DOHH2 (cell line): ENCODE results near the gene FAM156B.
"Not testable (repeated sequence)": the region's sequence is repeated elsewhere in the genome, so short reads cannot be mapped to it uniquely, and the experiment has no call there.

Experiments used
- H3F3A ChIP-seq: fragments of 200-600 bp; sonication (generic), shearing (Covaris generic); 2 replicates; pipeline ENCODE4 v1.6.0; 2016; ENCODE audit warnings: antibody characterized with exemption, mild to moderate bottlenecking; ENCODE audit not compliant: control insufficient read depth, insufficient read depth
- H3K27ac ChIP-seq: fragments of 200-600 bp; sonication (generic); 2 replicates; pipeline ENCODE4 v1.5.1; 2014; ENCODE audit warnings: low read depth, mild to moderate bottlenecking, low read length, moderate library complexity
- H3K27me3 ChIP-seq: fragments of 200-600 bp; sonication (generic); 2 replicates; pipeline ENCODE4 v1.6.1; 2014; ENCODE audit warnings: mild to moderate bottlenecking, low read length, mixed read lengths; ENCODE audit not compliant: control insufficient read depth
- H3K36me3 ChIP-seq: fragments of 200-600 bp; sonication (generic); 2 replicates; pipeline ENCODE4 v1.6.1; 2014; ENCODE audit warnings: mild to moderate bottlenecking, low read length, moderate library complexity, mixed read lengths; ENCODE audit not compliant: control insufficient read depth
- H3K4me1 ChIP-seq: fragments of 200-600 bp; sonication (generic); 2 replicates; pipeline ENCODE4 v1.6.1; 2014; ENCODE audit warnings: mild to moderate bottlenecking, low read length, mixed read lengths; ENCODE audit not compliant: control insufficient read depth
- H3K4me2 ChIP-seq: fragments of 200-600 bp; sonication (generic); 2 replicates; pipeline ENCODE4 v1.6.0; 2014; ENCODE audit warnings: mild to moderate bottlenecking, low read length, moderate library complexity
- H3K4me3 ChIP-seq: fragments of 200-600 bp; sonication (generic); 2 replicates; pipeline ENCODE4 v1.5.1; 2014; ENCODE audit warnings: mild to moderate bottlenecking, low read length, mixed read lengths
- H3K79me2 ChIP-seq: fragments of 200-600 bp; sonication (generic); 2 replicates; pipeline ENCODE4 v1.6.1; 2014; ENCODE audit warnings: mild to moderate bottlenecking, low read length, mixed read lengths; ENCODE audit not compliant: control insufficient read depth
- H3K9me2 ChIP-seq: fragments of 200-600 bp; sonication (generic); replicated peaks from 2 replicates; pipeline ENCODE4 v1.6.1; 2014; ENCODE audit warnings: mild to moderate bottlenecking, low read length, mixed read lengths; ENCODE audit not compliant: control insufficient read depth
- H3K9me3 ChIP-seq: fragments of 200-600 bp; sonication (generic); 2 replicates; pipeline ENCODE4 v1.6.1; 2014; ENCODE audit warnings: antibody characterized with exemption, low read length, mixed read lengths; ENCODE audit not compliant: control insufficient read depth, insufficient read depth
- H4K20me1 ChIP-seq: fragments of 200-600 bp; sonication (generic); 2 replicates; pipeline ENCODE4 v1.6.0; 2014; ENCODE audit warnings: low read depth, mild to moderate bottlenecking, antibody characterized with exemption, low read length, moderate library complexity; ENCODE audit not compliant: control insufficient read depth, insufficient read depth
- CTCF ChIP-seq: fragments of 200-600 bp; sonication (generic); IDR thresholded peaks from one replicate; pipeline ENCODE4 v1.5.1; 2014; ENCODE audit warnings: antibody characterized with exemption, mild to moderate bottlenecking, low read depth, low read length; ENCODE audit not compliant: poor library complexity, severe bottlenecking
- EZH2phosphoT487 ChIP-seq: fragments of 200-600 bp; sonication (generic); IDR thresholded peaks from 2 replicates; pipeline ENCODE4 v1.6.1; 2017; ENCODE audit warnings: borderline replicate concordance, mild to moderate bottlenecking, antibody characterized with exemption, low read length, moderate library complexity, mixed read lengths

Gene FAM156B

DNA sequence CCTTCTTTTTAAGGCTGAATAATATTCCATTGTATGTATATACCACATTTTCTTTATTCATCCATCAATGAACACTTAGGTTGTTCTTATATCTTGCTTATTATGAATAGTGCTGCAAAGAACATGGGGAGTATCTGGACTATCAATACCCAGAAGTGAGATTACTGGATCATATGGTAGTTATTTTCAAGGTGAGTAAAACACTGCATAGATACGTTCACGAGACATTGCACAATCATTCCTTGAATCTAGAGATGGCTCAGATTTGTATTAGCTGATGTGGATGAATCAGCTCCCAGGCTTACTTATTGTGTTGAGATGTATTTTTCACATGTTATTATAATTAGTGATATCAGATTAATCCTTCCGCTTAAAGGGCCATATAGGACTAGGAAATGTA, 17.6 kb downstream of the FAM156B start:
- H3K36me3 ChIP-seq, H3K27ac ChIP-seq, H3K9me2 ChIP-seq, H3F3A ChIP-seq, H3K4me3 ChIP-seq, H3K9me3 ChIP-seq, H3K79me2 ChIP-seq, H3K27me3 ChIP-seq, H4K20me1 ChIP-seq, H3K4me1 ChIP-seq, H3K4me2 ChIP-seq: not testable (repeated sequence)

DNA sequence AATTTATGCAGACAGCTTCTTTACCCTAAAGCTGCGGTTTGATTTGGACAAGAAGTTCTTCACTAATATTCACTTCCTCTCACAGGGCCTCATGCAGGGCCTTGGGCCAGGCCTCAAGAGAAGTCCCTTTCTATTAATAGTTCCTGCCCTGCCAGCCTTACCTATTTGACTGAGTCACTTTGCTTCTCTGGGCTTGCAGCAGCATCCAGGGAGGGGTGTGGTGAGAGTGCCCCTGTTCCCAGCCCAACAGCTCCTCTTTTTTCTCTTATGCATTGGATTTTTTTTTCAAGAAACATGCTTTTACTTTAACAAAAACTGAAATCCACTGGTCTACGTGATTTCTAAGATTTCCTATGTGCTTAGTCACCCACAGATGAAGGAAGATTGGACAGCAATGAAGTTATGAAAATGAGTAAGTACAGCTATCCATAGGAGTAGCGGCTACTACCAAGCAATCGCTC, 26.7 kb downstream of the FAM156B start:
- H3K79me2 ChIP-seq = no peaks in the 10 kb centered on the region
- no peaks in the 10 kb centered on the region for H3K9me2 ChIP-seq
- peaks cover 5% of the 10 kb centered on the region for H3F3A ChIP-seq
- no peaks in the 10 kb centered on the region for H3K36me3 ChIP-seq
- H3K4me2 ChIP-seq = peak overlapping the region; percentile 93
- no peaks in the 10 kb centered on the region for H3K9me3 ChIP-seq
- no peaks in the 10 kb centered on the region for H4K20me1 ChIP-seq
- TF ChIP-seq CTCF (no peak), EZH2phosphoT487 (no peak)
- H3K27ac ChIP-seq = peak overlapping the region; percentile 84
- peak overlapping the region; percentile 70 for H3K4me3 ChIP-seq
- H3K27me3 ChIP-seq = no peaks in the 10 kb centered on the region
- H3K4me1 ChIP-seq = peaks cover 54% of the 10 kb centered on the region

DNA sequence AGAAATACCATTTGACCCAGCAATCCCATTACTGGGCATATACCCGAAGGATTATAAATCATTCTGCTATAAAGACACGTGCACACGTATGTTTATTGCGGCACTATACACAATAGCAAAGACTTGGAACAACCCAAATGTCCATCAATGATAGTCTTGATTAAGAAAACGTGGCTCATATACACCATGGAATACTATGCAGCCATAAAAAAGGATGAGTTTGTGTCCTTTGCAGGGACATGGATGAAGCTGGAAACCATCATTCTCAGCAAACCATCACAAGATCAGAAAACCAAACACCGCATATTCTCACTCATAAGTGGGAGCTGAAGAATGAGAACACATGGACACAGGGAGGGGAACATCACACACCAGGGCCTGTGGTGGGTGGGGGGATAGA, 33.1 kb downstream of the FAM156B start:
- not testable (repeated sequence) for H3K9me3 ChIP-seq, H3F3A ChIP-seq, H4K20me1 ChIP-seq, H3K79me2 ChIP-seq, H3K4me3 ChIP-seq, H3K27me3 ChIP-seq, H3K9me2 ChIP-seq, H3K36me3 ChIP-seq, H3K4me2 ChIP-seq, H3K27ac ChIP-seq
- H3K4me1 ChIP-seq = peaks cover 33% of the 10 kb centered on the region

GRCh38 chrX:52933213-52933612, 36.1 kb downstream of the FAM156B start:
- TF ChIP-seq CTCF = no peak
- no peak for TF ChIP-seq EZH2phosphoT487
- Histone ChIP-seq H3K36me3 (no peaks in the 10 kb centered on the region; the same call in 1 of the 2 replicates), H3K4me1 (peaks cover 19% of the 10 kb centered on the region), H3K27ac (no peak overlapping the region), H3F3A (no peaks in the 10 kb centered on the region), H3K79me2 (no peaks in the 10 kb centered on the region; the same call in 1 of the 2 replicates), H4K20me1 (no peaks in the 10 kb centered on the region), H3K4me3 (no peak overlapping the region), H3K9me2 (no peaks in the 10 kb centered on the region), H3K9me3 (no peaks in the 10 kb centered on the region), H3K27me3 (no peaks in the 10 kb centered on the region), H3K4me2 (no peak overlapping the region)
